C4-2B (cell line): ENCODE measurements around the gene CASR.

Source experiments
- CTCF ChIP-seq: fragments of 450-650 bp; conservative IDR thresholded peaks from 2 replicates; pipeline ENCODE4 v1.5.1; 2017; ENCODE audit warnings: mild to moderate bottlenecking
- ZFX ChIP-seq: fragments of 450-650 bp; IDR thresholded peaks from 2 replicates; pipeline ENCODE4 v1.6.1; 2017

- TF ChIP-seq CTCF (no peak), ZFX (no peak)
Measured at GRCh38 chr3:122269045-122269444, 85.6 kb downstream of the CASR start.
